ENCODE results near the gene CIDEA.

The CIDEA gene

DNA sequence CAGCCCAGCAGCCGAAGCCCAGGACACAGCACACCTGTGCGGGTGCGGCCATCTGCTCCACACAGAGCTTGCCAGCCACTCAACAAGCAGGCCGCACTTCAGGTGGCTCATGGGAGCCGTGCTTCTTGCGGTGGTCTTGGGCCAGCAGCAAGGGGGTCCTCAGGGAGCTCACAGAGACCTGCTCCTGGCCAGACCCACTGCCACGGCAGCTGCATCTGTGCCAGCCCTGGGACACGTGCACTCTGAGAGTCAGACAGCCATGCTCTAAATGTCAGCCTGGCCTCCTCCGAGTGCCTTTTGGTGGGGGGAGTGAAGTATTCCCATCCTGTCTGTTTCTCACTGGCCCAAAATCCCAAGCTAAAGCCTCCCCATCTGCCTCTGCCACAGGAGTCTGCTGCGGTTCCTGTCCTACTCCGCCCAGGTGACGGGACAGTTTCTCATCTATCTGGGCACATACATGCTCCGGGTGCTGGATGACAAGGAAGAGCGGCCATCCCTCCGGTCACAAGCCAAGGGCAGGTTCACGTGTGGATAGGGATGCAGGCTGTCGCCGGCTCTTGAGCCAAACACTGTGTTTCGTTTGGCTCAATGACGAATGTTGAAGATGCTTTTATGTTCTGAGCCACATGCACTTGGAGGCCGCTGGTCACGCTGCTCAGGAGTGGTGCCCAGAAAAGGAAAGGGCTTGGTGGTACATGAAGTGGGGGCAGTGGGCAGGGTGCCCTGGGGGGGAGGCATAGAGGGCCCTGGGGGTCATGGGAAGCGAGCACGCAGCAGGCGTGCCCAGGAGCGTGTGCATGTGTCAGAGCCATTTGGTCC, 22.8 kb downstream of the CIDEA start:
- DNase-seq, result no peak

DNA sequence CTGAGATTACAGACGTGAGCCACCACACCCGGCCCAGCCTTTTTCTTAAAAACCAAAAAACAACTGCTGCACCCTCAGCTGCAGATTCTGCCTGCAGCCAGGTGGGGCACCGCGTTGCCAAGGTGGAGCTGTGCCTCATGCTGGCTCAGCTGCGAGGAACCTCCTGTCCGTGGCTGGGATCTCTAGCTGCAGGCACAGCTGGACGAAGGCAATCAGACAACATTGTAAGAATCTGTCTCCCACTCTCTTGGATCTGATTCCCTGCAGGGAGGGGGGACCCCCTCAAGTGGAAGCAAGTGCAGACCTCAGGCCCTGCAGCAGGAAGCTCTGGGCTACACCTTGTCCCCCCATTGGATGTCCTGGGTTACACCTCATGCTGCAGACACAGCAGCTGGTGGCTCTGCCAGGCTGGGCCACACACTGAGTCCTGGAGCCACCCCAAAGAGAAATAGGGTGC, 24.1 kb downstream of the CIDEA start:
- no peak for DNase-seq

DNA sequence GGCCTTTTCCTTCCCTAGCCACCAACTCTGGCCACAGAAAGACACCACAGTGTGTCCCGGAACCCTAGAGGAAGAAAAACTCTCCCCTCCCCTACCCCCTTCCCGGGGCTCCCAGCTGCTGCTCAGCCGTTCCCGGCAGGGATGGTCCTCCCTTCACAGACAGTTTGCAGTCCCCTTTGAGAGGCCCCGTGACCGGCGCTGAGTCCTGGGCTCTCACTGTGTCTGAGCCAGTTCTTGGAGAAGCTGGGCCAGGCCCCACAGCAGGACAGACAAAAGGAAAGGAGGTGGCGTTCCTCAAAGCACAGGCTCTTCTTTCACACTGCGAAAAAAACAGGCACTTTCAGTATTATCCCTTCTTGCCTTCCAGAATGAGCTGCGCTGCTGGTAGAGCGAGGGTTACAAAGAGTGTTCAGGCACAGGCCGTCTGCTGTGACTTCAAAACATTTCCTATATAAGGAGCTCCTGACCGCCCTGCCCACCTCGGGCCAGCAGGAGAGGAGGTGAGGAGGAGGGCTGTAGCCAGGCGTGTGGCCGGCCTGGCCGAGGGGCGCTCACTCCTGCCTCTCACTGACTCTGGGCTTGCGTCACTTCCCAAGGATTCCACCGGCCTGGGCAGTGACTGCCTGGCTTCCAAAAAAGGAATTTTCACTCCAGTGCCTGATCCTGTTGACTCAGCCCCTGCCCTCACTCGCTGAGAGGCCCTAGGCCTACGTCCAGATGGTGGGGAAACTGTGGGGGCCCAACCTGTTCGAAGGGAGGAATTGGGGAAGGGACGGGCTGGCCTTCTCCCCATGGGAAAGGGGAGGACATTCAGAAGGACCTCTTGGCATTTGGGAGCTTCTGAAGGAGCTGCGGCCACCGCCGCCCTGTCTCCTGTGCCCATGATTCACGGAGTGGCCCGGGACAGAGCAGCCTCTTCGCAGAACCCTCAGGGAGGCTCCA, 24.9 kb downstream of the CIDEA start:
- DNase-seq, result no peak

DNA sequence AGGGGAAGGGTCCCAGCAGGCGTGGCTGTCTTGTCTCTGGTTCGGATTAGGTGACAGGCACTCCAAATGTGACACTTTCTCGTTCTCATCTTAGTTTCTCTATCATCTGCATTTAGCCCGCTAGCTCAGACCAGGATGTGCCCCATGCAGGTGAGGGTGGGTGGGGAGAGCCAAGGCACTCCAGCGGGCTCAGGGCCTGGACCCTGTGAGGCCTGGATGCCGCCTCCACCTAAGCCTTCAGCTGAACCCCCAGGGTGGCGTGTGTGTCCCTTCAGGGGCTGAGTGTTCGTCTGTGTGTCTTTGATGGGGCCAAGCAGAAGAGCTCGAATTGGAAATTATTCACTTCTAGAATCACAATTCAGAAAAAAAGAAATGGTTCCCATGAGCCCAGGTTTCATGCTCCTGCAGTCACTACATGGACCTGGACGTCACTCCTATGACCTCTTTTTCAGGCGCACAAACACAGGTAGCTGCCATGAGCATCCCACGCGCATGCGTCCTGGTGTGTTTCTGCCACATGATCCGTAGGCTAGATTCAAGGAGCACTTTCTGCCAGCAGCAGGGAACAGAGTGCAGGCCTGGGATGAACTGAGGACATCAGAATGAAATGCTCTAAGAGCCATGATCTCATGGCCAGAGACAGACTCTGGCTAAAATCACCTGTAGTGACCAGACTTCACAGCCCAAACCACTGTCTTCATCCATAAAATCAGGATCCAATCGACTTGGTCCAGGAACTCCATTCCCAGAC, 25.8 kb downstream of the CIDEA start:
- DNase-seq, result no peak

DNA sequence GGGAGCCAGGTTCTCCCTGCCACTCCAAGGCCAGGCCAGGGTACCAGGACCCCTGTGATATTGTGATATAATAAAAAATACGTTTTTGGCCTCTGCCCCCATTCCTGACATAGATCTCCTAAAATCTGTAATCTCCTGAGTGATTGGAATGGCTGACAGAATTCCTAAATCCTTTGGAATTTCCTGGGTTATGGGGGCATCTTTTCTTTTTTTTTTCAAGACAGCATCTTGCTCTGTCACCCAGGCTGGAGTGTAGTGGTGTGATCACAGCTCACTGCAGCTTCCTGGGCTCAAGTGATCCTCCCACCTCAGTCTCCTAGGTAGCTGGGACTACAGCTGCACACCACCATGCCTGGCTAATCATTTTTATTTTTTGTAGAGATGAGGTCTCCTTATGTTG, 27.7 kb downstream of the CIDEA start:
- no peak for DNase-seq

DNA sequence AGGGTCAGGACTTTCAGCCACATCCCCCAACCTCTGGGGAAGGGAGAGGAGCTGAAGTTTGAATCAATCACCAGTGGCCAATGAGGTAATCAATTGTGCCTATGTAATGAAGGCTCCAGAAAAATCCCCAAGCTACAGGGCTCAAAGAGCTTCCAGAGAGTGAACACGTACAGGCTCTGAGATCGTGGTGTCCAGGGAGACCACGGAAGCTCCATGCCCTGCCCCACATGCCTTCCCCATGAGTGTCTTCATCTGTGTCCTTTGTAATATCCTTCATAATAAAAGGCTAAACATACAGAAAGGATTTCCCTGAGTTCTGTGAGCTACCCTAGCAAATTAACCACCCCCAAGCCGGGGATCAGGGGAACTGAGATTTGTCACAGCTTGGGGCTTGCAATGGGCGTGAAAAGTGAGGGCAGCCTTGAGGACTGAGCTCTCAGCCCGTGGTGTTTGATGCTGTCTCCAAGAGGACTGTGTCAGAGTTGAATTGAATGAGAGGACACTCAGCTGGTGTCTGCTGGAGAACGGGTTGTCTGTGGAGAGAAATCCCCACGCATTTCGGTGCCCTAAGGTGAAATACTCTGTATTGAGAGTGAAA, 28.4 kb downstream of the CIDEA start:
- DNase-seq, result no peak

DNA sequence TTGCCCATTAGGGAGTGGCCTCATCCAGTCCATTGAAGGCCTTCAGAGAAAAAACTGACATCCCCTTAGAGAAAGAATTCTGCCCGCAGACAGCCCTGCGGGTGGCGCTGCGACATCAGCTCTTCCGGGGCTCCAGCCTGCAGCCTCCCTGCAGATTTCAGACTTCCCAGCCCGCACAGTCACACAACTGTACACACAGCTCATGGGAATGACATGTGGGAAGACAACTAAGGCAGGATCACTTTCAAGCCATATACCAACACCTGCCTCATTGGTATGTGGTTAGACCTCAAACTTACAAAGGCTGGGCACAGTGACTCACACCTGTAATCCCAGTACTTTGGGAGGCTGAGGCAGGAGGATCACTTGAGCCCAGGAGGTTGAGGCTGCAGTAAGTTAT, 29.1 kb downstream of the CIDEA start:
- no peak for DNase-seq

DNA sequence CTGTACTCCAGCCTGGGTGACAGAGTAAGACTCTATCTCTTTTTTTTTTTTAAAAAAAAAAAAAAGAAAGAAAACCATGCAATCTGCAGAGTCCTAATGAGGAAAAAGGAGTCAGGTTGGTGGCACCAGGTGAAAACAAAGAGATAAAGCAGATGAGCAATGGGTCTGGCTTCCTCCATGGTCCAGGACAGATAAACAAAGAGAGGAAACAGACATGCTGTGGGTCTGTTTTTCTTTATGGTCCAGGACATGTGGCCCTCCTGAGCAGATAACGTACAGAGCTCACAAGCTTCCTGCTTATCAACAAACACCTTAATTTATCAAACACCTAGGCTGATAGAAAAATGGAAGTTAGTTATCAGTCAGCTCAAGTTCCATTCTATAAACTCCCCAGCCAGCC, 29.5 kb downstream of the CIDEA start:
- no peak for DNase-seq

DNA sequence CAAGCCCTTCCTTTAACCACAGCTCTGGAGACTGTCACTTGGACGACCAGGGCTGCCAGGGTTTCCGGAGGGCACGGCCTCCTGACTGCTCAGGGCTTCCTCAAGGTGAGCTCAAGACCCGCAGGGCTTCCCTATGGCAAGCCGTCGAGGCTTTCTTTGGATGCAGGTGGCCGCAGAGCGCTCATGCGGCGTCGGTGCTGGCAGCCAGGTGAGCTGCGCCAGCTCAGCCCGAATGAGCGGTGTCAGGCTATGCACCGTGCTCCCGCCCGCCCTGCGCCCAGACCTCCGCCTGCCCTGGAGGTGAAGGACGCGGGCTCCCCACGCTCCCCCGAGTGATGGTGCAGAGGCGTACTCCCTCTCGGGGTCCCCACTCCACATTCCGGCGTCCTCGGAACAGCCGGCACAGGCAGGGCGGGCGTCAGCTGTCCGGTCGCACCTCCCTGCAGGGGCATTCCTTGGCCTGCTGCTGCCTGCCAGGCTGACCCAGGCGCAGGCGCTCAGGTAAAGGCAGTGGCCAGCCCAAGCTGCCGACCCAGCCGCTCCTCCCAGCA, 33.0 kb downstream of the CIDEA start:
- DNase-seq, result no peak

DNA sequence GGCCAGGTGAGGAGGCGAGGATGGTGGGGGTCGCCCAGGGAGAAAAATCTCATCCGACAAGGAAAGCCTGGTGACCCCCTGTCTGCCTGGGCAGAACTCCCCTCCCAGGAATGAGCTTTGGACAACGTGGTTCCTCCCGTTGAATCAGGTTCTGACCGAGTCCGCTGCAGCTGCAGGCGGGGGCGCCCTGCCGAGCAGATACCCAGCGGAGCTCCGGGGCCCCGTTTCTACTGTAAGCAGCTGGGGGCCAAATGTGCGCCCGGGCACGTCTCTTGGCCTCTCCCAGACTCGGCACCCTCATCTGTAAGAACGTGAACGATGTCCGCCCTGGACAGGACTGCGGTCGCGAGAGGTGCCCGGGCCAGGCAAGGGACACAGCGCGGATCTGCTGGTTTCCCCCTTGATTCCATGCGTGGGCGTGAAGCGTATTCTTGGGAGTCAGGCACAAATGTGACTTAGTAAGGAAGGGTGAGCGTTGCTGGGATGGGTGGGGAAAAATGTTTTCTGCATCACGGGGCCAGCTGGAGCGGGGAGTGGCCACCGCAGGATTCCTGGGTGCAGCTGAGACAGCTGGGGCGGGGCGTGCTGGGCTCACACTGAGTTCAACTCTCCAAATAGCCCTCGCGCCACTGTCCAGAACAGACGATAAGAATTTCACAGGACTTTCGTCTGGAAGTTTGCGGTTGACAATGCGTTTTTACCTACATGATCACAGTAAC, 33.7 kb downstream of the CIDEA start:
- no peak for DNase-seq

DNA sequence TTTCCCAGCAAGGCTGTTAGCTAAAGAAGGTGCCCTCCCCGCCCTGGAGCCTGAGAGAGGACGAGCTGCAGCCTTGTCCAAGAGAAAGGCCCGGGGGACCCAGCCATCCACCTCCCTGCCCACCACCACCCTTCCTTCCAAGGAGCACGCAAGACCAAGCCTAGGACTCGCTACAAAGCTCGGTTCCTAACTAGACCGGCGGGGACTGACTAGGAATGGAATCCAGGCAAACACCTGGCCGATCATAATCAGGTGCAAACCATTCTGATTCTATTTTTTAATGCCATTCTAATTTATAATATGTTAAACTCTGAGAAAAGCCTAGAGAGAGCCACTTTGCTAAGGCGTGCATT, 34.2 kb downstream of the CIDEA start:
- DNase-seq, result no peak

DNA sequence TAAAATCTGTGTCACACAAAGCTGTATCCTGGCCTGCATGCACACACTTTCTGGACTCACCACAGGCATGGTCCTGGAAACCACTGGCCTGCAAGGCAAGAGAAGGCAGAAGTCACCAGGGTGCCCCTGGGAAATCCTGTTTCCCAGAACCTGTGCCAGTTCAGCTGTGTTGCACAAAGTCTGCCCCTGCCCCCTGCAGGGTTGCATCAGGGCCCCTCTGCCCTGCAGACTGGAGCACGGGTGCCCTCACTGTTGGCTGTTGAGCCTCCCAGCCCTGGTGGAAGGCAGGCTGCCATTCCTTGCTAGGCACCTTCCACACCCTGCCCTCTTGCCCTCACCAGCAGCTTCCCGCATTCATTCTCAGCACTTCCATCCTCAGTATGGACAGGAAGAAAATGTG, 35.9 kb downstream of the CIDEA start:
- DNase-seq, result no peak

DNA sequence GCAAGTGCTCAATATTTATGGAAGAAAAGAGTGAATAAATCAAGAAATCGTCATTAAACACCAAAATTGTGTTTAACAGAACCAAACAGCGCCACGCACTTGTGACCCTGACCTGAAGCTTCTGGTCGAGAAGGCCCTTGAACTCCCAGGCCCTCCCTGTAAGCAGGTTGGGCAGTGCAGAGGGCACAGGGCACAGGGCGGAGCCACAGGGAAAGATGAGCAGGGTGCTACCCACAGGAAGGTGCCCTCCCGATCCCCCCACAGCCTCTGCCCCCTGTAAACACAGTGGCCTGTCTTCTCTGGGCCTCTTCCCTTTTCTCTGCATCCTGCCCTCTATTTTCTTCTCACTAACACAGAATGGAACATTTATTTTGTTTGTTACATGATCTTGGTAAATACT, 37.0 kb downstream of the CIDEA start:
- DNase-seq, result no peak

DNA sequence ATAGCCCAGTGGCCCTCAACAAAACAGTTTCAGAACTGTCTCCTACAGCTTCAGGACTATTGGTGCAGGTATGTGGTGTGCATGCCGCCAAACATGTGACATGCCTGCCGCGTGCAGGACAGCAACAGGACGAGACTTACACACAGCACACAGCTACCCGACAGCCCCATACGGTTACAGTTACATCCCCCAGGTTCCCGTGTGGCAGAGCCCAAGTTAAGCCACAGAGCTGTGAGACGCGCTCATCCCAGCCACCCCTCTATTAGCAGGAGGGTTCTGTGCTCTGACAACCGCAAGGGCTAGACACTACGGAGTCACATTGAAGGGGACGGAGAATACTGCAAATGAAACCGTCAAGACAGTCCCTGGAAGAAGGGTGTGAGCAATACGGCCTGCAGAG, 37.5 kb downstream of the CIDEA start:
- no peak for DNase-seq

DNA sequence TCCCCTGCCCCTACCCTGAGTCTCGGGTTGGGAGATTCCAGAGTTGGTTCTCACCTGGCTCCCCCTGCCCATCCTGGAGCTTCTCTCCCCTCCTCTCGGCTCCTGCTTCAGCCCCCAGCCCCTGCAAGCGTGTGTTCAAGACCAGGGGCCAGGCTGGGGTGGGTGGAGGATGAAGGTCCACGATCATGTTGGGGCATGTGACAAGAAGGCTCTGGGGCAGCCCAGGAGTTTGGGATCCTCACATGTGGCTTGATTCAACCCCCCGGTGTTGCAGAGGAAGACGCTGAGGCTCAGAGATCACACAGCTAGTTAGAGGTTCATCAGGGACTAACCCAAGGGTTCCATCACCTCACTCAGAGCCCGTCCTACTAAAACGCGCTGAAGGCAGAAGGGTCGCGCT, 39.7 kb downstream of the CIDEA start:
- DNase-seq, result no peak

DNA sequence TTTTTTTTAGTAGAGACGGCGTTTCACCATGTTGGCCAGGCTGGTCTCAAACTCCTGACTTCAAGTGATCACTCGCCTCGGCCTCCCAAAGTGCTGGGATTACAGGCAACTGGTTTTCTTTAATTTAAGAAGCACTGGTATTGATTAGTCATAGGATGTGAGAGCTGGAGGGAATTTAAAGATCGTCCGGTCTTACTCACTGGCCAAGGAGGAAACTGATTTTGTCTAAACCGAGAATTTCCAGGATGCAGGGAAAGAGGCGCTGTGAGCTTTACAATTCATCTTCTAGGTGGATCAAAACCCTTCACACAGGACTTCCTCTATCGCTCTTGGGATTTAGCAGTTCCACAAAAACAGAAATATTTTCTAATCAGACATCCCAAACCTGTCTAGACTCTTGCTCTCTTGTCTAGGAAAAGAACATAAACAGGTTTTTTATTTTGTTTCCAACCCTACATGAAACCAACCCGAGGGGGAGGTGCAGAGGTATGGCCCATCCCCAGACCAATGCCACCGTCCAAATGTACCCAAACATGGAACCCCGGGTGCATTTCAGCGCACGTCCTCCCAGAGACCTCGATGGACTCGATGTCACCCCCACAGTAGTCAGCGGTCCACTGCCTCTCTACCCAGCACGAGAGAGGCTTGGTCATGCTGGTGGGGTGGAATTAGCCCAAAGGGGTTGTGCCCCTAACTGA, 41.4 kb downstream of the CIDEA start:
- no peak for DNase-seq

DNA sequence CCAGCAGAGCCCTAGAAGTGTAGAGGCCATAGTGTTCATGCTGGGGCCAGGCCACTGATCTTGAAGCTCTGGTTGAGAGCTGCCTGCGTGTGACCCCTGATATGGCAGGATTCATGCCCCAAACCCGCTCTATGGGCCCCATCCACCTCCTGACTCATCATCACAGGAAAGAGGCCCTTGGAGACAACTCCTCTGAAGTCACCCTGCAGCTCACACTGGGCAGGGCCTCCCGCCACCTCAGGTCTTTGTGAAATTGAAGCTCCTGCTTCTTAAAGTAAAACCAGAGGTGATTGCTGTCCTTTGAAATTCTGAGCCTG, 41.9 kb downstream of the CIDEA start:
- no peak for DNase-seq

DNA sequence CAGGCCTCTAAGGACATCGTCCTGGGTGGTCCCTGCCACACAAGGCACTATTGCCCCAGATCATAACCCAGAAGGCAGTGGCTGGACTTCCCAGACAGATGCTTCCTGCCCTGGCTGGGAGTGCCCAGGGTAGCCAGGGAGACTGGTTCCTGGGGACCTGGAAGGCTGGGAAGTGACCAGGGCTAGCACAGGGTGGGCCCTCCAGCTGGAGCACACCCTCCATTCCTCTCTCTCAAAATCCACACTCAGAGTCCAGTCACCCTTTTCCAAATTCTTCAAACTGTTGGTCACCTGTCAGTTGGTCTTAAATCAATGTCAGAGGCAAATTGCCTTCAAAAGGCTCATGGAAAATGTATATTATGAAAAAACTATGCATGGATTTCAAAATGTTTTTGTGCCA, 42.3 kb downstream of the CIDEA start:
- no peak for DNase-seq

DNA sequence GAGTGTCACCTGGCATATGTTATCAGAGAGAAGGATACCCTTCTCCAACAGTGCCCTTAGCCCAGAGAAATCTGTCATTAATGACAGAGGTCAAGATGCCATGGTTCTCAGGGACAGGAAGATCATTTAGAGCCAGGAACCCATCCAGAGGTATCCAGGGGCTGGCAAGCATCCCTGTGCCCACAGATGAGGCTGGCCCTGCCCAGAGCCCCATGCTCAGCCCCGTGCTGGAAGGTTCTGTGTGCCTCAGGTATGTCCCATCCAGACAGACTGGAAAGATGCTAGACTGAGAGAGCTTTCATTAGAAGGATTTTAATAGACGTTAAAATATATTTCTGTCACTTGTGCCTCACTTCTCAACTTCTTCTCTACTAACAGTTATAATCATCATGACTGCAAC, 45.7 kb downstream of the CIDEA start:
- no peak for DNase-seq

DNA sequence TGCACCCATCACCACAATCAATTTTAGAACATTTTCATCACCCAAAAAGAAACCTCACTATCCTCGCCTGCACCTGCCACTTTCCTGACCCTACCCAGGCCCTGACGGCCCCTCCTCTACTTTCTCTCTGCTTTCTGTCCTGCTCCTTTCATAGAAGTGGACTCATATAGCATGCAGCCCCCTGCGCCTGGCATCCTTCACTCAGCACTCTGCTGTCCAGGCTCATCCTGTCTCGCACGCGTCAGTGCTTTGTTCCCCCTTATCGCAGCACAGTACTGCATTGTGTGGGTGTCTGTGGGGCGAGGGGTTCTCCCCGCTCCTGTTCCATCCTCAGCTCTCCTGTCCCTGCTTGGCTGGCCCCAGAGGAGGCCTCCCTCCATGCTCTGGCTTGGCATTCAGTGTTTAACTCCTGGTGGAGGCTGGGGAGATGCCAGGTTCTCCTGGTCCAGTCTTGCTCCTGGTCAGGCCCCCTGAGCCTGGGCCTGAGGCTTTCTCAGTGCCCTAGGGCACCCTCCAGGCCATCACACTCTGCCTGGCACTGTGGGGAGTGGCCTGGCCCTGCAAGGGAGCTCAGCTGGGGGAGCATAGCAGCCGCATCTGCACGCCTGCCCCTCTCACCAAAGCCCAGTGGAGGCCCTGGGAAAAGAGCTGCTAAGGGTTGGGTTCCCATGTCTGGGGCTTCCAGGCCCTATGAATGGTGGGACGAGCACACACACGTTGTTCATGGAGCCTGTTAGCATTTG, 47.3 kb downstream of the CIDEA start:
- no peak for DNase-seq
